RWPE1 (cell line): ENCODE data around the gene RAB39B.

Source experiments
- CTCF ChIA-PET: fragments of 350-600 bp; sonication (Branson Sonifier 250); formaldehyde crosslinking; extraction: SDS; loops from one replicate; lab custom pipeline; 2021; lab: Yijun Ruan, JAX
- POLR2A ChIA-PET: fragments of 400-600 bp; formaldehyde crosslinking; extraction: SDS; loops from one replicate; lab custom pipeline; 2020; ENCODE audit warnings: antibody characterized with exemption; ENCODE audit not compliant: low non-redundant PET; lab: Yijun Ruan, JAX
- DNase-seq: peaks from one replicate; pipeline ENCODE4 v3.0.0; 2012; ENCODE audit warnings: low spot score
- H3K27ac ChIP-seq: fragments of 450-650 bp; 2 replicates; pipeline ENCODE4 v1.5.1; 2017
- CTCF ChIP-seq: fragments of 450-650 bp; conservative IDR thresholded peaks from 2 replicates; pipeline ENCODE4 v1.5.1; 2017; ENCODE audit warnings: low read depth, mild to moderate bottlenecking

The RAB39B gene

GRCh38 chrX:155262970-155263754 is 1.1 kb downstream of the RAB39B start:
- H3K27ac ChIP-seq = no peak overlapping the region
- no peak for TF ChIP-seq CTCF
- ChIA-PET CTCF (no interaction called here), POLR2A (no interaction called here)
- DNase-seq = no peak

- ChIA-PET POLR2A (no interaction called here), CTCF (no interaction called here)
- TF ChIP-seq CTCF = no peak
- no peak for DNase-seq
- no peak overlapping the region for H3K27ac ChIP-seq
Measured at GRCh38 chrX:155259752-155260151, 4.5 kb downstream of the RAB39B start.

GRCh38 chrX:155251391-155251790 is 12.9 kb downstream of the RAB39B start:
- TF ChIP-seq CTCF = no peak
- no peak overlapping the region for H3K27ac ChIP-seq
- no peak for DNase-seq
- ChIA-PET CTCF (interaction anchor here (0.6 kb wide), 1 partner anchor 35 kb away, joined by 4 read pairs; no protein-coding TSS in a partner anchor), POLR2A (no interaction called here)

- no peak overlapping the region for H3K27ac ChIP-seq
- DNase-seq = no peak
- CTCF ChIA-PET = no interaction called here
- no peak for TF ChIP-seq CTCF
- POLR2A ChIA-PET = no interaction called here
Measured at GRCh38 chrX:155247497-155247896, 16.8 kb downstream of the RAB39B start.

GRCh38 chrX:155246748-155247147 is 17.5 kb downstream of the RAB39B start:
- TF ChIP-seq CTCF = no peak
- no peak for DNase-seq
- no peak overlapping the region for H3K27ac ChIP-seq
- ChIA-PET CTCF (no interaction called here), POLR2A (no interaction called here)

- no peak for DNase-seq
- H3K27ac ChIP-seq = no peak overlapping the region
- ChIA-PET CTCF (no interaction called here), POLR2A (no interaction called here)
- TF ChIP-seq CTCF = no peak
Measured at GRCh38 chrX:155242300-155242699, 22.0 kb downstream of the RAB39B start.
